ENCODE results near the gene KCNQ1.

DNA sequence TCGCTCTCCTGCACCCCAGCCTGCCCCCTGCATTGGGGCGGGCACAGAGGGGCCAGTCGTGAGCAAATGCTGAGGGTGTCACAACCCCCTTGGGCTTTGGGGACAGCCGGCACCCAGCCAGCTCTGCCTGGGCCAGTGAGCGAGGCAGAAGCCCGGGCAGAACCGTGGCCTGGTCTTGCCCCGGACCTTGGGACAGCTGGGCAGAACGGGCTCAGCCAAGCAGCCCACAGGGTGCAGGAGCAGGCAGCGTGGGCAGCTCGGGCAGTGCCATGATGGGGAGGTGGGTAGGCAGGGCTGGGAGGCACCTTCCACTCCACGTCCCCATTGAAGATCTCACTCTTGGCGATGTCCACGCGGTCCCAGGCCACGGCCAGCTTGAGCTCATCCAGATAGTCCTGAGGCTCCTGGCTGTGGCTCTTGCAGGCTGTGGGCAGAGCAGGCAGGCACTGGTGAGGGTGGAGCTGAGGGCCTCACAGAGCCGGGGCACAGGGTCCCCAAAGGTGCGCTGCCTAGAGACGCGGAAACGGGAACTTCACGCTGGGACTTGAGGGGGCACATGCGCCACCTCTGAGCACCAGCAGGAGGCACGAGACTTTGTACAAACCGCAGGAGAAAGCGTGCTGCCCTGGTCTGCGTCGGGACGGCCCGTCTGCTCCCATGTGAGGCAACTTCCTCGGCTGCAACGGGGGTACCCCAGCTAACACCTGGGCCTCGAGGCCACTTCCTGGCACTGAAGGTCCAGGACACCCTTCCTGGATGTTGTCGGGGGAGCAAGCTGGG lies 29.0 kb upstream of the KCNQ1 start:
- TF ChIP-seq, protein P1, sequence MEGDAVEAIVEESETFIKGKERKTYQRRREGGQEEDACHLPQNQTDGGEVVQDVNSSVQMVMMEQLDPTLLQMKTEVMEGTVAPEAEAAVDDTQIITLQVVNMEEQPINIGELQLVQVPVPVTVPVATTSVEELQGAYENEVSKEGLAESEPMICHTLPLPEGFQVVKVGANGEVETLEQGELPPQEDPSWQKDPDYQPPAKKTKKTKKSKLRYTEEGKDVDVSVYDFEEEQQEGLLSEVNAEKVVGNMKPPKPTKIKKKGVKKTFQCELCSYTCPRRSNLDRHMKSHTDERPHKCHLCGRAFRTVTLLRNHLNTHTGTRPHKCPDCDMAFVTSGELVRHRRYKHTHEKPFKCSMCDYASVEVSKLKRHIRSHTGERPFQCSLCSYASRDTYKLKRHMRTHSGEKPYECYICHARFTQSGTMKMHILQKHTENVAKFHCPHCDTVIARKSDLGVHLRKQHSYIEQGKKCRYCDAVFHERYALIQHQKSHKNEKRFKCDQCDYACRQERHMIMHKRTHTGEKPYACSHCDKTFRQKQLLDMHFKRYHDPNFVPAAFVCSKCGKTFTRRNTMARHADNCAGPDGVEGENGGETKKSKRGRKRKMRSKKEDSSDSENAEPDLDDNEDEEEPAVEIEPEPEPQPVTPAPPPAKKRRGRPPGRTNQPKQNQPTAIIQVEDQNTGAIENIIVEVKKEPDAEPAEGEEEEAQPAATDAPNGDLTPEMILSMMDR (IDR thresholded peaks at IDR 0.05) = no peak
- TF ChIP-seq EP300 (IDR thresholded peaks at IDR 0.05; ENCODE audit: low read depth) (no peak), POLR2A (IDR thresholded peaks at IDR 0.05) (no peak)
